Stimulated activated CD8-positive, alpha-beta memory T cell treated with anti-CD3 and anti-CD28 coated beads, Interleukin-4, amount 100 ng/mL, for 1 hour (primary cell): Measurements from ENCODE around the gene C2CD4A.
A peak's percentile ranks its signal among the peaks of the same experiment; 100 is the strongest.
"Not testable (repeated sequence)": the region's sequence is repeated elsewhere in the genome, so short reads cannot be mapped to it uniquely, and the experiment has no call there.

Experiments
- DNase-seq, 2 donors: peaks; one replicate each; pipeline ENCODE4 v3.0.0-alpha.2; 2020; ENCODE audit warnings: low read depth in 2 of 2, low spot score in 1 of 2

Gene C2CD4A

GRCh38 chr15:62066663-62067447, at the start of gene C2CD4A:
Gene C2CD4A (plus strand): TSS chr15:62066977. CDS start chr15:62067614, 637 bp downstream.
- DNase-seq = peak in 1 of 2 donors; percentile 24

- DNase-seq = no peak
Observed at GRCh38 chr15:62020576-62021160, 46.1 kb upstream of the C2CD4A start.

- DNase-seq = no peak
Observed at GRCh38 chr15:62021991-62022600, 44.7 kb upstream of the C2CD4A start.

GRCh38 chr15:62026487-62027262, 40.1 kb upstream of the C2CD4A start:
- DNase-seq = no peak

- no peak for DNase-seq
Observed at GRCh38 chr15:62027263-62027565, 39.6 kb upstream of the C2CD4A start.

- no peak for DNase-seq
Observed at GRCh38 chr15:62027916-62028315, 38.9 kb upstream of the C2CD4A start.

GRCh38 chr15:62035256-62035924, 31.4 kb upstream of the C2CD4A start:
- no peak for DNase-seq

GRCh38 chr15:62046078-62046743, 20.6 kb upstream of the C2CD4A start:
- DNase-seq = no peak

- DNase-seq = no peak
Observed at GRCh38 chr15:62047282-62047827, 19.4 kb upstream of the C2CD4A start.

- not testable (repeated sequence) for DNase-seq
Observed at GRCh38 chr15:62048254-62048653, 18.5 kb upstream of the C2CD4A start.

GRCh38 chr15:62050115-62050514, 16.7 kb upstream of the C2CD4A start:
- DNase-seq = no peak

- no peak for DNase-seq
Observed at GRCh38 chr15:62051166-62051565, 15.6 kb upstream of the C2CD4A start.

- DNase-seq = no peak
Observed at GRCh38 chr15:62052713-62053112, 14.1 kb upstream of the C2CD4A start.

GRCh38 chr15:62053439-62054085, 13.2 kb upstream of the C2CD4A start:
- no peak for DNase-seq

- DNase-seq = no peak
Observed at GRCh38 chr15:62054979-62055378, 11.8 kb upstream of the C2CD4A start.

GRCh38 chr15:62057341-62057980, 9.3 kb upstream of the C2CD4A start:
- no peak for DNase-seq

GRCh38 chr15:62058327-62059028, 8.3 kb upstream of the C2CD4A start:
- DNase-seq = no peak

- DNase-seq = no peak
Observed at GRCh38 chr15:62059108-62059815, 7.5 kb upstream of the C2CD4A start.
